ENCODE measurements around the gene NEU2. TPM values are rescaled to one million over a fixed set of nuclear protein-coding genes. Genes with fewer than 3 reads are reported as not detected.
"Not testable (repeated sequence)": the region's sequence is repeated elsewhere in the genome, so short reads cannot be mapped to it uniquely, and the experiment has no call there.

NEU2 gene
- total and polyA plus RNA-seq, 4 donors, result not detected

DNA sequence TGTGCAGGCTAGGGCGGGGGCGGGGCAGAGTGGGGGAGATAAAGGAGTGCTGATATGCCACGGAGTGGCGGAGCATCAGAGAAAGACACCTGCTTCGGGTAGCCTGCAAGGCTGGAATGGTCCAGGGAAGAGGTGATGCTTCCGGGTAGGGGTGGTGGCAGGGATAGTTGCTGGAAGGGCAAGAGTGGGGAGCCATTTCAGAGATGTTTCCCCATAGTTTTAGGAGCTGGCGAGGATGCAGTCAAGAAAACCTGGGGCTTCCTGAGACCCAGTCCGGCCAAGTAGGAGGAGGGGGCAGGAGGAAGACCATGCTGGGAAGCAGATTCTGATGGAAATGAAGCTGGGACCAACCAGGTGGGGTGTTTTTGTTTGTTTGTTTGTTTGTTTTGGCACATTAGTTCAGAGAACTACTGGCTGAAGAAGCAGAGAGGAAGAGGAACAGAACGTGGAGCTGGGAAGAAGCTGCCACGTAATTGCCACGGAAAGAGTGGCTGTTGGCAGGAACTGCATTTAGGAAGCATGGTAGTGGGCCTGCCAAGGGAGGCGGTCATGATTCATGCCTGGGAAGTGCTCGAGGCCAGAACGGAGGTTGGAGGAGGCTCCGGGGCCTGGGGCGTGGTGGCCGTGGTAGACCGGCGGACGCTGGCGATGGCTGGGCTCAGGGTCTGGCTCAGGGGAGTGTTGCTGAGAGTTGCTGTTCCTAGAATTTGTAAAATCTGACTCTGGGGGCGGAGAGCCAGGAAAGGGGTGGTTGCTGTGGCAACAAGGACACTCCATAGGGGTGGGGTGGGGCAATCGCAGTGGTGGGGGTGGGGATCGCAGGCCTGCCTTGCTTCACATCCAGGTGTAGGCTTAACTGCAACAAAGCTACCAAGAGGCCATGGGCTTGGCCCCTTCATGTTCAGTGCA, 19.0 kb downstream of the NEU2 start:
- H3K27me3 ChIP-seq (ENCODE audit: control insufficient read depth in 4 of 4, insufficient read depth in 4 of 4, low read length in 3 of 4), result no peaks in the 10 kb centered on the region
- H3K9ac ChIP-seq (ENCODE audit: low read depth in 1 of 2, low read length in 2 of 2), result no peak overlapping the region
- TF ChIP-seq SP1 (IDR thresholded peaks at IDR 0.05) (no peak), CTCF (IDR thresholded peaks at IDR 0.05; ENCODE audit: low read depth, low read length, missing input control) (no peak), YY1 (IDR thresholded peaks at IDR 0.05) (no peak), FOXA1 (IDR thresholded peaks at IDR 0.05) (no peak), ZBTB33 (IDR thresholded peaks at IDR 0.05) (no peak), JUND (IDR thresholded peaks at IDR 0.05) (no peak), MAX (IDR thresholded peaks at IDR 0.05) (no peak), HNF4A (conservative IDR thresholded peaks at IDR 0.05) (no peak), REST (IDR thresholded peaks at IDR 0.05) (no peak), NR2F2 (IDR thresholded peaks at IDR 0.05) (no peak), TAF1 (conservative IDR thresholded peaks at IDR 0.05) (no peak), RAD21 (IDR thresholded peaks at IDR 0.05) (no peak), HNF4G (IDR thresholded peaks at IDR 0.05) (no peak), GABPA (IDR thresholded peaks at IDR 0.05 in 1 of 2, conservative IDR thresholded peaks at IDR 0.05 in 1 of 2) (no peak), EGR1 (IDR thresholded peaks at IDR 0.05; ENCODE audit: low read depth in 2 of 2) (no peak), RXRA (IDR thresholded peaks at IDR 0.05) (no peak), FOXA2 (IDR thresholded peaks at IDR 0.05) (no peak)
- TF ChIP-seq, protein P1, sequence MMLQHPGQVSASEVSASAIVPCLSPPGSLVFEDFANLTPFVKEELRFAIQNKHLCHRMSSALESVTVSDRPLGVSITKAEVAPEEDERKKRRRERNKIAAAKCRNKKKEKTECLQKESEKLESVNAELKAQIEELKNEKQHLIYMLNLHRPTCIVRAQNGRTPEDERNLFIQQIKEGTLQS (IDR thresholded peaks at IDR 0.05), result no peak
- no peak overlapping the region for H3K4me3 ChIP-seq (ENCODE audit: low read depth in 1 of 3, low read length in 3 of 3)
- peaks cover 0 to 2% (median under 1%) of the 10 kb centered on the region in 4 donors for H3K4me1 ChIP-seq (ENCODE audit: control insufficient read depth in 4 of 4, insufficient read depth in 4 of 4, low read length in 3 of 4)
- no peaks in the 10 kb centered on the region for H3K36me3 ChIP-seq (ENCODE audit: control insufficient read depth in 4 of 4, insufficient read depth in 3 of 4, low read depth in 1 of 4, low read length in 3 of 4)
- no peaks in the 10 kb centered on the region for H3K9me3 ChIP-seq (ENCODE audit: control insufficient read depth in 4 of 4, low read length in 3 of 4)
- peak overlapping the region in 1 of 2 donors; percentile 37 for H3K27ac ChIP-seq (ENCODE audit: low read depth in 1 of 2, low read length in 2 of 2)
- 67% methylated on average over 24 of the region's 24 CpGs for WGBS
- no peak for DNase-seq (ENCODE audit: low spot score)

- not testable (repeated sequence) for H3K4me3 ChIP-seq (ENCODE audit: low read depth in 1 of 3, low read length in 3 of 3); H3K9ac ChIP-seq (ENCODE audit: low read depth in 1 of 2, low read length in 2 of 2); DNase-seq (ENCODE audit: low spot score); H3K27ac ChIP-seq (ENCODE audit: low read depth in 1 of 2, low read length in 2 of 2); H3K4me1 ChIP-seq (ENCODE audit: control insufficient read depth in 4 of 4, insufficient read depth in 4 of 4, low read length in 3 of 4); H3K9me3 ChIP-seq (ENCODE audit: control insufficient read depth in 4 of 4, low read length in 3 of 4); H3K27me3 ChIP-seq (ENCODE audit: control insufficient read depth in 4 of 4, insufficient read depth in 4 of 4, low read length in 3 of 4); H3K36me3 ChIP-seq (ENCODE audit: control insufficient read depth in 4 of 4, insufficient read depth in 3 of 4, low read depth in 1 of 4, low read length in 3 of 4)
- 98% methylated on average over 4 of the region's 4 CpGs for WGBS
Measured at GRCh38 chr2:233052517-233052916, 20.0 kb downstream of the NEU2 start.
